RPMI7951 (cell line): ENCODE data around the gene SLC49A4. TPM values are rescaled to one million over a fixed set of nuclear protein-coding genes. Genes with fewer than 3 reads are reported as not detected.

ENCODE experiments used
- DNase-seq: peaks from one replicate; pipeline ENCODE4 v3.0.0-alpha.2; 2012; ENCODE audit warnings: low read depth
- total RNA-seq: library from RNA; depleted of rRNA; stranded (reverse); fragments of >200 nt; shearing (Covaris generic); gene quantifications from 2 replicates; pipeline ENCODE4 v1.2.3, GENCODE V29; 2014

SLC49A4 gene
- total RNA-seq, 1 experiment from 2014 or later: 10.6 TPM

DNA sequence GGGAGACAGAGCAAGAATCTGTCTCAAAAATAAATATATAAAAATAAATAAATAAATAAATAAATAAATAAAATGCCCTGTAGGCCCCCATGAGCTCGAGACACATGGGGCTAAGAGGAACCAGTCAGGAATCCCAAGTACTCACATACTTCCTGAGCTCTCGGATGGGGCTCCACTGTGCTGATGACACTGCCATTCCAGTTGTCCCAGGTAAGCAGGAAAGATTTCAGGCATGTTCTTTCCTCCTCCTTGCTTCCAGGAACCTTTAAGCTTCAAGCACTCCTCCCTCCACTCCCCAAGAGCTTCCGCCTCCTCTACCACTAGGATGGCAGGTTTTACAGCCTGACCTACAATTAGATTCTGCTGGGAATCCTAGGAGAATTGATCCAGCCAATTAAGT is 113.4 kb downstream of the SLC49A4 start:
- DNase-seq: no peak

GRCh38 chr3:122911901-122912300 is 117.0 kb downstream of the SLC49A4 start:
- DNase-seq: no peak

- DNase-seq: no peak
Measured at GRCh38 chr3:122912772-122913538, 118.1 kb downstream of the SLC49A4 start.

- no peak for DNase-seq
Measured at GRCh38 chr3:122913539-122914100, 118.8 kb downstream of the SLC49A4 start.

DNA sequence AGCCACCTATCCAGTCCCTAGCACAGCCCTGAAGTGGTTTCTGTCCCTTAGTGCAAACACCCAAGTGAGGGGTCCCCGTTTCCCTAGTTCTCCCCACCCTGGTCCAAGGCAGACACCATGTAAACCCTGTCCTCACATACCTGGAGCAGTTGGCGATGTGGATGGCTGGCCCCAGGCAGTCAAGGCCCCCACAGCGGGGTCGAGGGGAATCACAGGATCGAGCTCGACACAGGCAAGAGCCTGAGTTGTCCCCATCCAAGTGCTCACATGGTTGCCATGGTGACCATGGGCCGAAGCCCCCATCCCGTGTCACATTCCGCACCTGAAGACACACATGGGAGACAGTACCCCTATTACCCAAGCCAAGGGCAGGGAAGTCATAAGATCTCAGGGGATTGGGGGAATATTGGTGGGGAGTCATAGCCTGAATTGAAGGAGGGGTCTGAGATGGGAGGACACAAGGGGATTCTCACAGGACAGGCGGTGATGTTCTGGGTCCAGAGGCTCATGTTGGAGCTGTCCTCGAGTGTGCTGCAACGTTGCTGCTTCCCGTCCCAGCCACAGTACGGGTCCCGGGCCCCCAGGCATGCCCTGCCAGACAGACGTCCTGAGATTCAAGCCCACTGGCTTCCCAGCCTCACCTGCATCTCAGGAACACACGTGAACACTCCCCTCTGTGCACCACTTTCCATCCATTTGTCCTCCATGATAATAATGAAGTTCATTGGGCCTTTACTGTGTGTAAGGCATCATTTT is 120.6 kb downstream of the SLC49A4 start:
- no peak for DNase-seq

GRCh38 chr3:122916084-122916483 is 121.2 kb downstream of the SLC49A4 start:
- DNase-seq: no peak

DNA sequence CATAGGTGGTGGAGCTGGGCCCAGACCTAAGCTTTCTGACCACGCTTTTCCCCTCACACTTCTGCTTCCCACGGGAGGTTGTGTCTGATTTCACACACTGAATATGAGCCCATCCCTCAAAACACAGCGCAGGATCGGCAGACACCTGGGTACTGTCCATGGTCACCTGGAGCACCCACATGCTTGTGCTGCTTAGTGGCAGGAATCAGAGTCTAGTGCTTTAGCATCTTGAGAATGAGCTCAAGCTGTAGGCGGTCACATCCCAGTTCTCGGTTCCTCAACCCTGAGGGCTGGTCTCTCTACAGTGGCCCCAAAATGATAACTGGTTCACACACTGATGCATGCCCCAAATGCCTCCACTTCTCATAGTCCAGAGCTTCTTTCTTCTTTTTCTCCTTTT is 121.7 kb downstream of the SLC49A4 start:
- DNase-seq: no peak

DNA sequence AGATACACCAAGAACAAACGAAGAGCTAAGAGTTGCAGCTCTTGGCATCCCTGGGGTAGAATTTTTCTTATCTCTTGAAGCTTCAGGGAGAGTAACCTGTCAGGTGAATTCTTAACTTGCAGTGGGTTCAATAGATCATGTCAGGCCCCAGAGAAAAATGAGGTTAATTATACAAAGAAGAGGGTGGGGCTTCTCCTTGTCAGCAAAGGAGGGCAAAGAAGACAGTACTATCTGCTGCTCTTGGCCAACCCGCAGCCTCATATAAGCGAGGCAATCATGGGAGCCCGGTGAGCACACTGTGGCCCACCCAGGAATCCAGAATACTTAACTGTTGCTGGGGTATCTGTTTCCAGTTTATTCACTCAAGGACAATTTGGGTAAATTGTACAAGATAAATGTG is 122.5 kb downstream of the SLC49A4 start:
- no peak for DNase-seq

GRCh38 chr3:122918576-122919290 is 123.9 kb downstream of the SLC49A4 start:
- DNase-seq: peak; percentile 21

DNA sequence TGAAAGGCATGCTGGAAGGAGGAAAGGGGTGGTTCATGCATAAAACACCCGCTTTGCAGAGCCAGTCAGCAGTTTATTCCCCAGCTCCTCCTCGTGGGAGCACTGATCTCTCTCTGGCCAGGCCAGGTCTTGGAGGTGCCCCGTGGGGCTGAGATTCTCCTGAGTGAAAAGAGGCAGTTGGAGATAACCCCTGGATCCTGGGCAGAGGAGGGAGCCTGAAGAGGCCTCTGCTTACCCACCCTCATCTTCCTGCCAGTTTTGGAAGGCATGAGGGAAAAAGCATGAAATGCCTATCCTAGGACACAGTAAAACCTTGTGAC is 124.4 kb downstream of the SLC49A4 start:
- no peak for DNase-seq

DNA sequence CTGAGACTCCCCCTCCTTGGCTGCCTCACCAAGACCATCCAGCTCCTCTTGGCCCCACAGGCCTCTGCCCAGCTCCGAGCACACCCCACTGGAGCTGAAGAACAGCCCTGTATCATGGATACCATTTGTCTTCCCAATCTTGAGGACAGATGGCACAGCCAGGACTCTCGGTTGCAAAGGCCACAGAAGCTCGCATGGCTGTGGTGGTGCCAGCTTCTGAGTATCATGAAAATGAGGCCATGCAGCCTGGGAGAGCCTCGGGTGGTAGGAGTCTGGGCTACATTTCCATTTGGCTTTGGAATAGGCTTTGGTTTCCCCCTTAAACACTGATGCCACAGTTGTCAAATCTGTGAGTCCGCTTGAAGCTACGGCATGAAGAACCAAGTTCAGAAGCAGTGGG is 126.1 kb downstream of the SLC49A4 start:
- no peak for DNase-seq

GRCh38 chr3:122921791-122922651 is 127.2 kb downstream of the SLC49A4 start:
- DNase-seq: no peak

GRCh38 chr3:122923611-122924010 is 128.7 kb downstream of the SLC49A4 start:
- no peak for DNase-seq

GRCh38 chr3:122924056-122924455 is 129.2 kb downstream of the SLC49A4 start:
- no peak for DNase-seq

- DNase-seq: no peak
Measured at GRCh38 chr3:122925756-122926155, 130.9 kb downstream of the SLC49A4 start.

GRCh38 chr3:122926322-122926721 is 131.5 kb downstream of the SLC49A4 start:
- DNase-seq: no peak

- no peak for DNase-seq
Measured at GRCh38 chr3:122926811-122927210, 131.9 kb downstream of the SLC49A4 start.

GRCh38 chr3:122927726-122928125 is 132.9 kb downstream of the SLC49A4 start:
- DNase-seq: no peak

- DNase-seq: no peak
Measured at GRCh38 chr3:122928396-122929187, 133.7 kb downstream of the SLC49A4 start.

- DNase-seq: no peak
Measured at GRCh38 chr3:122929188-122930062, 134.6 kb downstream of the SLC49A4 start.
